K562 (cell line): ENCODE data around the gene ZKSCAN4. TPM values are rescaled to one million over a fixed set of nuclear protein-coding genes. Genes with fewer than 3 reads are reported as not detected.
A peak's percentile ranks its signal among the peaks of the same experiment; 100 is the strongest.

Experiments
- ARID3B ChIP-seq: fragments of 250-450 bp; sonication (Bioruptor Pico); IDR thresholded peaks from 2 replicates; pipeline ENCODE4 v1.4.0; 2020; ENCODE audit warnings: borderline replicate concordance
- BHLHE40 ChIP-seq: IDR thresholded peaks from 2 replicates; pipeline ENCODE4 v1.6.1; 2011; ENCODE audit warnings: low read length, improper control_type of control experiment
- BRCA1 ChIP-seq, 2 experiments: fragments of 450-650 bp in 1 of 2; sonication (generic) in 1 of 2; formaldehyde crosslinking in 1 of 2; IDR thresholded peaks; 2 replicates each; pipeline versions ENCODE4 v1.5.0 to v1.6.1; 2017 to 2020; ENCODE audit warnings: mild to moderate bottlenecking in 1 of 2, missing genetic modification reagents in 1 of 2
- BRD4 ChIP-seq: fragments of 200-600 bp; sonication (generic); IDR thresholded peaks from 2 replicates; pipeline ENCODE4 v1.6.1; 2017; ENCODE audit warnings: inconsistent platforms
- CREB5 ChIP-seq: fragments of 250-450 bp; sonication (Bioruptor Pico); IDR thresholded peaks from 2 replicates; pipeline ENCODE4 v1.5.0; 2020; ENCODE audit warnings: mild to moderate bottlenecking
- DDX20 ChIP-seq: fragments of 450-650 bp; IDR thresholded peaks from 2 replicates; pipeline ENCODE4 v1.6.1; 2016; ENCODE audit warnings: missing genetic modification characterization, low read depth, mild to moderate bottlenecking, missing compliant biosample characterization, moderate library complexity
- GATAD2B ChIP-seq: fragments of 450-650 bp; IDR thresholded peaks from 2 replicates; pipeline ENCODE4 v1.6.1; 2017; ENCODE audit warnings: mild to moderate bottlenecking, borderline replicate concordance
- MYNN ChIP-seq, 2 experiments: sonication (generic); formaldehyde crosslinking in 1 of 2; IDR thresholded peaks; 2 replicates each; pipeline versions ENCODE4 v1.5.0 to v1.6.1; 2016 to 2020; ENCODE audit warnings: antibody characterized with exemption in 1 of 2, missing genetic modification reagents in 1 of 2
- NCOR1 ChIP-seq: fragments of 450-650 bp; IDR thresholded peaks from 2 replicates; pipeline ENCODE4 v1.6.1; 2016; ENCODE audit warnings: mild to moderate bottlenecking, moderate library complexity
- NR4A1 ChIP-seq, 2 experiments: fragments of 250-450 bp in 1 of 2; fragments of 450-650 bp in 1 of 2; sonication (Bioruptor Pico) in 1 of 2; IDR thresholded peaks; 2 replicates each; pipeline versions ENCODE4 v1.4.0 to v1.6.1; 2016 to 2020; ENCODE audit warnings: mild to moderate bottlenecking in 2 of 2, missing compliant biosample characterization in 1 of 2, missing genetic modification characterization in 1 of 2, moderate library complexity in 1 of 2
- TCF3 ChIP-seq: sonication (generic); formaldehyde crosslinking; IDR thresholded peaks from 2 replicates; pipeline ENCODE4 v1.4.0; 2020; ENCODE audit warnings: mild to moderate bottlenecking, missing genetic modification reagents
- USF1 ChIP-seq: sonication (generic); formaldehyde crosslinking; IDR thresholded peaks from 2 replicates; pipeline ENCODE4 v1.9.0; 2022; ENCODE audit warnings: mild to moderate bottlenecking, missing genetic modification reagents
- ZNF445 ChIP-seq: fragments of 250-450 bp; sonication (Bioruptor Pico); IDR thresholded peaks from 2 replicates; pipeline ENCODE4 v1.4.0; 2020; ENCODE audit warnings: low read depth, mild to moderate bottlenecking, moderate library complexity
- polyA plus RNA-seq, 8 experiments: library from polyadenylated mRNA; depleted of rRNA in 4 of 8; stranded (reverse) in 5 of 8; unstranded in 3 of 8; fragments of >200 nt; fragmentation: Nextera tagmentation in 2 of 8; fragmentation: Illumina TruSeq in 1 of 8; extraction: Ambion mirVana in 2 of 8; extraction: Trizol in 1 of 8; gene quantifications; 2 replicates each; pipeline versions ENCODE4 v1.2.1 to v1.2.3, GENCODE V29; 2011 to 2014; ENCODE audit warnings: inconsistent platforms in 1 of 8, missing spikeins in 1 of 8
- total RNA-seq, 7 experiments: library from RNA; depleted of rRNA in 6 of 7; stranded (reverse); fragments of >200 nt in 6 of 7; fragmentation: Illumina TruSeq in 2 of 7; extraction: Trizol in 2 of 7; gene quantifications; 2 replicates each; pipeline versions ENCODE4 v1.2.1 to v1.2.3, GENCODE V29; 2011 to 2021; ENCODE audit warnings: low replicate concordance in 1 of 7
- TF ChIP-seq, protein P1 (sequence below): fragments of 450-650 bp; formaldehyde crosslinking; IDR thresholded peaks from 2 replicates; pipeline ENCODE4 v1.4.0; 2020; ENCODE audit warnings: mild to moderate bottlenecking, mixed read lengths
- TF ChIP-seq, protein P2 (sequence below), 3 experiments: fragments of 200-800 bp in 1 of 3; fragments of 250-450 bp in 1 of 3; fragments of 450-650 bp in 1 of 3; sonication (Bioruptor Pico) in 1 of 3; sonication (Bioruptor generic) in 1 of 3; formaldehyde crosslinking in 1 of 3; IDR thresholded peaks; 2 replicates each; pipeline versions ENCODE4 v1.6.1 to v1.8.0; 2016 to 2022; ENCODE audit warnings: mild to moderate bottlenecking in 2 of 3, missing genetic modification characterization in 2 of 3, missing compliant biosample characterization in 1 of 3, moderate library complexity in 1 of 3

ZKSCAN4 gene
- total and polyA plus RNA-seq, 9 of the 15 experiments (the other 6 are each of a cell fraction or from before 2014, with no cell fraction given) = 1.2 to 5.3 (median 4.7) TPM

GRCh38 chr6:28224131-28225055 is 27.7 kb downstream of the ZKSCAN4 start (continued):
- TF ChIP-seq ZNF445 (CRISPR knock-in tag) (no peak), NR4A1 (CRISPR knock-in tag; IDR thresholded peaks at IDR 0.05) (no peak), NR4A1 (tag; IDR thresholded peaks at IDR 0.05) (no peak), GATAD2B (no peak), BRCA1 (IDR thresholded peaks at IDR 0.05) (no peak), BRCA1 (CRISPR knock-in tag; IDR thresholded peaks at IDR 0.05) (no peak), TCF3 (CRISPR knock-in tag) (no peak), ARID3B (CRISPR knock-in tag) (no peak), DDX20 (tag) (0 out of 2 replicates have a peak, but pooled peaks have one; percentile 25), NCOR1 (no peak), MYNN (IDR thresholded peaks at IDR 0.05) (no peak), MYNN (CRISPR knock-in tag; IDR thresholded peaks at IDR 0.05) (no peak), BHLHE40 (no peak), USF1 (CRISPR knock-in tag) (no peak), BRD4 (no peak), CREB5 (CRISPR knock-in tag) (no peak)
- TF ChIP-seq, protein P1, sequence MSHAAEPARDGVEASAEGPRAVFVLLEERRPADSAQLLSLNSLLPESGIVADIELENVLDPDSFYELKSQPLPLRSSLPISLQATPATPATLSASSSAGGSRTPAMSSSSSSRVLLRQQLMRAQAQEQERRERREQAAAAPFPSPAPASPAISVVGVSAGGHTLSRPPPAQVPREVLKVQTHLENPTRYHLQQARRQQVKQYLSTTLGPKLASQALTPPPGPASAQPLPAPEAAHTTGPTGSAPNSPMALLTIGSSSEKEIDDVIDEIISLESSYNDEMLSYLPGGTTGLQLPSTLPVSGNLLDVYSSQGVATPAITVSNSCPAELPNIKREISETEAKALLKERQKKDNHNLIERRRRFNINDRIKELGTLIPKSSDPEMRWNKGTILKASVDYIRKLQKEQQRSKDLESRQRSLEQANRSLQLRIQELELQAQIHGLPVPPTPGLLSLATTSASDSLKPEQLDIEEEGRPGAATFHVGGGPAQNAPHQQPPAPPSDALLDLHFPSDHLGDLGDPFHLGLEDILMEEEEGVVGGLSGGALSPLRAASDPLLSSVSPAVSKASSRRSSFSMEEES (CRISPR knock-in tag) = no peak
- TF ChIP-seq, protein P2, sequence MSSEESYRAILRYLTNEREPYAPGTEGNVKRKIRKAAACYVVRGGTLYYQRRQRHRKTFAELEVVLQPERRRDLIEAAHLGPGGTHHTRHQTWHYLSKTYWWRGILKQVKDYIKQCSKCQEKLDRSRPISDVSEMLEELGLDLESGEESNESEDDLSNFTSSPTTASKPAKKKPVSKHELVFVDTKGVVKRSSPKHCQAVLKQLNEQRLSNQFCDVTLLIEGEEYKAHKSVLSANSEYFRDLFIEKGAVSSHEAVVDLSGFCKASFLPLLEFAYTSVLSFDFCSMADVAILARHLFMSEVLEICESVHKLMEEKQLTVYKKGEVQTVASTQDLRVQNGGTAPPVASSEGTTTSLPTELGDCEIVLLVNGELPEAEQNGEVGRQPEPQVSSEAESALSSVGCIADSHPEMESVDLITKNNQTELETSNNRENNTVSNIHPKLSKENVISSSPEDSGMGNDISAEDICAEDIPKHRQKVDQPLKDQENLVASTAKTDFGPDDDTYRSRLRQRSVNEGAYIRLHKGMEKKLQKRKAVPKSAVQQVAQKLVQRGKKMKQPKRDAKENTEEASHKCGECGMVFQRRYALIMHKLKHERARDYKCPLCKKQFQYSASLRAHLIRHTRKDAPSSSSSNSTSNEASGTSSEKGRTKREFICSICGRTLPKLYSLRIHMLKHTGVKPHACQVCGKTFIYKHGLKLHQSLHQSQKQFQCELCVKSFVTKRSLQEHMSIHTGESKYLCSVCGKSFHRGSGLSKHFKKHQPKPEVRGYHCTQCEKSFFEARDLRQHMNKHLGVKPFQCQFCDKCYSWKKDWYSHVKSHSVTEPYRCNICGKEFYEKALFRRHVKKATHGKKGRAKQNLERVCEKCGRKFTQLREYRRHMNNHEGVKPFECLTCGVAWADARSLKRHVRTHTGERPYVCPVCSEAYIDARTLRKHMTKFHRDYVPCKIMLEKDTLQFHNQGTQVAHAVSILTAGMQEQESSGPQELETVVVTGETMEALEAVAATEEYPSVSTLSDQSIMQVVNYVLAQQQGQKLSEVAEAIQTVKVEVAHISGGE (CRISPR knock-in tag; IDR thresholded peaks at IDR 0.05) = 0 out of 6 replicates have a peak, but pooled peaks of 1 of the 3 experiments have one; percentile 29
- TF ChIP-seq, all 486 proteins: peak for 29
